T-helper 1 cell treated with Interleukin-12 subunit alpha and Interleukin-12 subunit beta and Interleukin-4 antibody, amounts not matched to agents 30 μg/mL and 1 μg/mL, for 36 hours (primary cell): Measurements from ENCODE around the gene LRRN2.

Source experiments
- H3K27ac Mint-ChIP-seq: one replicate; pipeline ENCODE4 v1.8.0; 2021; ENCODE audit warnings: mild to moderate bottlenecking, mixed read lengths
- H3K27me3 Mint-ChIP-seq: one replicate; pipeline ENCODE4 v1.8.0; 2021; ENCODE audit warnings: low read depth, mixed read lengths
- H3K36me3 Mint-ChIP-seq: one replicate; pipeline ENCODE4 v1.8.0; 2021; ENCODE audit warnings: low read depth, mixed read lengths
- H3K4me1 Mint-ChIP-seq: one replicate; pipeline ENCODE4 v1.8.0; 2021; ENCODE audit warnings: low read depth, mixed read lengths
- H3K4me3 Mint-ChIP-seq: one replicate; pipeline ENCODE4 v1.8.0; 2021; ENCODE audit warnings: mild to moderate bottlenecking, moderate library complexity, mixed read lengths
- H3K9me3 Mint-ChIP-seq: one replicate; pipeline ENCODE4 v1.8.0; 2021; ENCODE audit warnings: mixed read lengths

The LRRN2 gene

DNA sequence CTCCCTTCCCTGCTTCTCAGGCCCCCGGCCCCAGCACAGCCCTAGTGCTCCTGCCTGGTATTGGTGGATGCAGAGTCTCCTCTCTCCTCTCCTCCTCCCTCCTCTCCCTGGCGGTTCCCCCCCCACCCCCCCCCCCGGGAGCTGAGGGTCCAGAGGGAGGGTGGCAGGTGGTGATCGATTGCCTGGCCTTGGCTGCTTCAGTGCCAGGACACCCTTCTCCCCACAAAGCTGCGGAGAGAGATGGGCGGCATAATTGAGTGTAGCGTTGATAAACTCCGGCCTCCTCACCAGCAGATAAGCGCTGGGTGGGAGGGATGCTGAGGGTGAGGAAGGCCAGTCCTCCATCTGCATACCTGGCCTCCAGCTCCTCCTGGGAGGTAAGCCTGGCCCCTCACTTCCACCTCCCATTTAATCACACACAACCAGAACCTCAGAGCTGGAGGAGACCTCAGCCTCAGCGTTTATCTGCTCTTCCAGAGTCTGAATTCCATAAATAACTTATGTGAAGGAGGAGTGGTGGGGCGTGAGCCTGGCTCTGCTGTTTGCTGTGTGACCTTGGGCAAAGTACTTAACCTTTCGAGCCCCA is 60.8 kb downstream of the LRRN2 start:
- Mint-ChIP-seq H3K4me3 (no peak overlapping the region), H3K27ac (no peak overlapping the region), H3K9me3 (peaks cover 4% of the 10 kb centered on the region), H3K27me3 (peaks cover 4% of the 10 kb centered on the region), H3K4me1 (no peaks in the 10 kb centered on the region), H3K36me3 (no peaks in the 10 kb centered on the region)

- H3K4me3 Mint-ChIP-seq = no peak overlapping the region
- no peaks in the 10 kb centered on the region for H3K36me3 Mint-ChIP-seq
- H3K4me1 Mint-ChIP-seq = no peaks in the 10 kb centered on the region
- H3K9me3 Mint-ChIP-seq = no peaks in the 10 kb centered on the region
- H3K27ac Mint-ChIP-seq = no peak overlapping the region
- peaks cover 4% of the 10 kb centered on the region for H3K27me3 Mint-ChIP-seq
Measured at GRCh38 chr1:204623894-204624361, 61.6 kb downstream of the LRRN2 start.

GRCh38 chr1:204623365-204623893 is 62.1 kb downstream of the LRRN2 start:
- Mint-ChIP-seq H3K4me1 (no peaks in the 10 kb centered on the region), H3K4me3 (no peak overlapping the region), H3K9me3 (no peaks in the 10 kb centered on the region), H3K27ac (no peak overlapping the region), H3K36me3 (no peaks in the 10 kb centered on the region), H3K27me3 (peaks cover under 1% of the 10 kb centered on the region)

DNA sequence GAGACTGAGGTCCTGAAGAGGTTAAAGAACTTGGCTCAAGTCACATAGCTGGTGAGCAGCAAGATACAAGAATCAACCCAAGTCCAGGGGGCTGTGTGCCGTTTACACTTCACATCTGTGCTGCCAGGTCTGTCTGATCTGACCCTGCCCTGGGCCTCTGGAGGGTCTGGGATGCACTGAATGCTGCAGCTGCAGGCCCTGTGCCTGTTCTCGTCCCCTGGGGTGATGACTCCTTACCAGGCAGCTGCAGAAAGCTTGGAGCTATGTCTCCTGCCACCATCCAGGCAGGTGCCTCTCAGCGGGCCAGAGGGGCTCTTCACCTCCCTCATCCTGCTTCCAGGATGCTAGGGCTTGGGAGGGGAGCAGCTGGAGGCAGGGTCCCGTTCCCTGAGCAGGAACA is 63.5 kb downstream of the LRRN2 start:
- Mint-ChIP-seq H3K4me1 (no peaks in the 10 kb centered on the region), H3K36me3 (no peaks in the 10 kb centered on the region), H3K27ac (no peak overlapping the region), H3K4me3 (no peak overlapping the region), H3K27me3 (no peaks in the 10 kb centered on the region), H3K9me3 (no peaks in the 10 kb centered on the region)

GRCh38 chr1:204621396-204621795 is 64.1 kb downstream of the LRRN2 start:
- H3K4me3 Mint-ChIP-seq = no peak overlapping the region
- no peaks in the 10 kb centered on the region for H3K27me3 Mint-ChIP-seq
- no peak overlapping the region for H3K27ac Mint-ChIP-seq
- no peaks in the 10 kb centered on the region for H3K9me3 Mint-ChIP-seq
- no peaks in the 10 kb centered on the region for H3K4me1 Mint-ChIP-seq
- no peaks in the 10 kb centered on the region for H3K36me3 Mint-ChIP-seq

GRCh38 chr1:204619721-204620120 is 65.8 kb downstream of the LRRN2 start:
- Mint-ChIP-seq H3K9me3 (no peaks in the 10 kb centered on the region), H3K27ac (no peak overlapping the region), H3K27me3 (no peaks in the 10 kb centered on the region), H3K4me3 (no peak overlapping the region), H3K4me1 (no peaks in the 10 kb centered on the region), H3K36me3 (no peaks in the 10 kb centered on the region)

DNA sequence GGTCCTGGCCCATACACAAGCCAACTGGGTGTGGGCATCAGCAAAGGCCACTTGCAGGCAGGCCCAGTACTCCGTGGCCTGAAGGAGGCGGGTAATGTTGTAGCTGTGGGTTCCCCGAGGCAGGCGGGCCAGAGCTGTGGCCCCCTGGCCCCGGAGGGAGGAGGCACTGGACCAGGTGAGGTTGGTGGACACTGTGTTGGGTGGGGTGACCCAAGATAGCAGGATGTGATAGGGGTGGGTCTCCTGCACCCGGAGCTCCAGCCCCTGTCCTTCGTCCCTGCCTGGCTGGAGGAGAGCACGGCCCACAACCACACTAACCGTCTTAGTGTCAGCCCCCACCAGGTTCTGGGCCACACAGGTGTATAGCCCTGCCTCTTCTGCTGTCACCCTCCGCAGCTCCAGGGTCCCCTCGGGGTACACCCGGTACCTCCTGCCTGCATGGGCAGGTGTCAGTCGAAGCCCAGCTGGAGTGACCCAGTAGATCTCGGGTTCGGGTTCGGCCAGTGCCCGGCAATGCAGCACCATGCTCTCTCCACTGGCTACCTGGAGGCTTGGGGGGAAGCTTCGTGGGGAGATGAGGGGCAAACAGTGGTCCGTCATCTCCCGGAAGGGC is 67.3 kb downstream of the LRRN2 start:
- Mint-ChIP-seq H3K36me3 (no peaks in the 10 kb centered on the region), H3K9me3 (no peaks in the 10 kb centered on the region), H3K27ac (no peak overlapping the region), H3K27me3 (no peaks in the 10 kb centered on the region), H3K4me1 (no peaks in the 10 kb centered on the region), H3K4me3 (no peak overlapping the region)

- Mint-ChIP-seq H3K36me3 (no peaks in the 10 kb centered on the region), H3K9me3 (no peaks in the 10 kb centered on the region), H3K4me1 (no peaks in the 10 kb centered on the region), H3K27me3 (no peaks in the 10 kb centered on the region), H3K27ac (no peak overlapping the region), H3K4me3 (no peak overlapping the region)
Measured at GRCh38 chr1:204617256-204618147, 68.0 kb downstream of the LRRN2 start.

- H3K9me3 Mint-ChIP-seq = no peaks in the 10 kb centered on the region
- no peaks in the 10 kb centered on the region for H3K36me3 Mint-ChIP-seq
- H3K4me3 Mint-ChIP-seq = no peak overlapping the region
- H3K27me3 Mint-ChIP-seq = peaks cover 7% of the 10 kb centered on the region
- H3K27ac Mint-ChIP-seq = no peak overlapping the region
- no peaks in the 10 kb centered on the region for H3K4me1 Mint-ChIP-seq
Measured at GRCh38 chr1:204616641-204617040, 68.9 kb downstream of the LRRN2 start.

GRCh38 chr1:204615881-204616280 is 69.7 kb downstream of the LRRN2 start:
- H3K4me1 Mint-ChIP-seq = no peaks in the 10 kb centered on the region
- H3K36me3 Mint-ChIP-seq = no peaks in the 10 kb centered on the region
- peaks cover 7% of the 10 kb centered on the region for H3K27me3 Mint-ChIP-seq
- no peak overlapping the region for H3K4me3 Mint-ChIP-seq
- H3K27ac Mint-ChIP-seq = no peak overlapping the region
- H3K9me3 Mint-ChIP-seq = no peaks in the 10 kb centered on the region

GRCh38 chr1:204613636-204614035 is 71.9 kb downstream of the LRRN2 start:
- Mint-ChIP-seq H3K4me1 (no peaks in the 10 kb centered on the region), H3K27me3 (peaks cover 13% of the 10 kb centered on the region), H3K4me3 (no peak overlapping the region), H3K9me3 (no peaks in the 10 kb centered on the region), H3K36me3 (no peaks in the 10 kb centered on the region), H3K27ac (no peak overlapping the region)

GRCh38 chr1:204612326-204612725 is 73.2 kb downstream of the LRRN2 start:
- no peak overlapping the region for H3K27ac Mint-ChIP-seq
- H3K9me3 Mint-ChIP-seq = no peaks in the 10 kb centered on the region
- H3K27me3 Mint-ChIP-seq = peaks cover 14% of the 10 kb centered on the region
- no peaks in the 10 kb centered on the region for H3K36me3 Mint-ChIP-seq
- H3K4me1 Mint-ChIP-seq = no peaks in the 10 kb centered on the region
- H3K4me3 Mint-ChIP-seq = no peak overlapping the region

DNA sequence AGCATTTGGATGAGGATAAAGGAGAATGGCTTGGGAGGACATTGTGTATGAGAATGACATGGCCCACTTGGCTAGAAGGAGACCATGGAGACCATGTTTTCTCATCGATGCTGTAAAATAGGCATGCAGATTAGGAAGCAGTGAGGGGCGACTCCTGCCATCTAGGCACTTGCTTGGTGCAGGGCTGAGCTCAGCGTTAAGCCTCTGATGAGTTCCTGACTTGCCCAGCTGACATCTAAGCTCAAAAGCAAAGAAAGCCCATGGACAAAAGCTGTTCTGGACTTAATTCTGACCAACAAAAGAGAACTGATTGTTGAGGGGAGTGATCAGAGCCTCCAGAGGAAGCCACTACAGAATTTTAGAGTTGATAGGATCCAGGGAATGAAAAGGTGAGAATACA is 74.5 kb downstream of the LRRN2 start:
- H3K4me1 Mint-ChIP-seq = no peaks in the 10 kb centered on the region
- no peak overlapping the region for H3K27ac Mint-ChIP-seq
- no peak overlapping the region for H3K4me3 Mint-ChIP-seq
- H3K9me3 Mint-ChIP-seq = no peaks in the 10 kb centered on the region
- peaks cover 14% of the 10 kb centered on the region for H3K27me3 Mint-ChIP-seq
- no peaks in the 10 kb centered on the region for H3K36me3 Mint-ChIP-seq

GRCh38 chr1:204607910-204608309 is 77.6 kb downstream of the LRRN2 start:
- Mint-ChIP-seq H3K27me3 (peaks cover 14% of the 10 kb centered on the region), H3K9me3 (no peaks in the 10 kb centered on the region), H3K4me3 (no peak overlapping the region), H3K4me1 (no peaks in the 10 kb centered on the region), H3K27ac (no peak overlapping the region), H3K36me3 (no peaks in the 10 kb centered on the region)

GRCh38 chr1:204605791-204606190 is 79.7 kb downstream of the LRRN2 start:
- no peaks in the 10 kb centered on the region for H3K36me3 Mint-ChIP-seq
- H3K4me3 Mint-ChIP-seq = no peak overlapping the region
- no peaks in the 10 kb centered on the region for H3K9me3 Mint-ChIP-seq
- H3K27me3 Mint-ChIP-seq = peaks cover 7% of the 10 kb centered on the region
- H3K27ac Mint-ChIP-seq = no peak overlapping the region
- H3K4me1 Mint-ChIP-seq = no peaks in the 10 kb centered on the region
